ENCODE measurements around the gene TRPC1.

- no peak for TF ChIP-seq POLR2AphosphoS5 (IDR thresholded peaks at IDR 0.05; ENCODE audit: low read depth, low read length)
- TF ChIP-seq POLR2A (IDR thresholded peaks at IDR 0.05; ENCODE audit: low read depth, low read length) = no peak
- no peak for TF ChIP-seq SPI1 (IDR thresholded peaks at IDR 0.05; ENCODE audit: low read depth, low read length)
- no peak for TF ChIP-seq PAX5 (IDR thresholded peaks at IDR 0.05; ENCODE audit: insufficient read depth, low read length, severe bottlenecking)
Observed at GRCh38 chr3:142725357-142725739, 1.5 kb downstream of the TRPC1 start.

Measured in GM12891 (cell line).